ENCODE results near the gene TCF25.

GRCh38 chr16:89958068-89958467 is 84.7 kb downstream of the TCF25 start:
- TF ChIP-seq, protein P1, sequence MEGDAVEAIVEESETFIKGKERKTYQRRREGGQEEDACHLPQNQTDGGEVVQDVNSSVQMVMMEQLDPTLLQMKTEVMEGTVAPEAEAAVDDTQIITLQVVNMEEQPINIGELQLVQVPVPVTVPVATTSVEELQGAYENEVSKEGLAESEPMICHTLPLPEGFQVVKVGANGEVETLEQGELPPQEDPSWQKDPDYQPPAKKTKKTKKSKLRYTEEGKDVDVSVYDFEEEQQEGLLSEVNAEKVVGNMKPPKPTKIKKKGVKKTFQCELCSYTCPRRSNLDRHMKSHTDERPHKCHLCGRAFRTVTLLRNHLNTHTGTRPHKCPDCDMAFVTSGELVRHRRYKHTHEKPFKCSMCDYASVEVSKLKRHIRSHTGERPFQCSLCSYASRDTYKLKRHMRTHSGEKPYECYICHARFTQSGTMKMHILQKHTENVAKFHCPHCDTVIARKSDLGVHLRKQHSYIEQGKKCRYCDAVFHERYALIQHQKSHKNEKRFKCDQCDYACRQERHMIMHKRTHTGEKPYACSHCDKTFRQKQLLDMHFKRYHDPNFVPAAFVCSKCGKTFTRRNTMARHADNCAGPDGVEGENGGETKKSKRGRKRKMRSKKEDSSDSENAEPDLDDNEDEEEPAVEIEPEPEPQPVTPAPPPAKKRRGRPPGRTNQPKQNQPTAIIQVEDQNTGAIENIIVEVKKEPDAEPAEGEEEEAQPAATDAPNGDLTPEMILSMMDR (IDR thresholded peaks at IDR 0.05) = no peak
- TF ChIP-seq POLR2AphosphoS5 (IDR thresholded peaks at IDR 0.05) = no peak
